ENCODE data around the gene UBN1. TPM values are rescaled to one million over a fixed set of nuclear protein-coding genes. Genes with fewer than 3 reads are reported as not detected.

The UBN1 gene
- total RNA-seq, 2 experiments from 2014 or later, result 45.7 to 45.8 TPM

DNA sequence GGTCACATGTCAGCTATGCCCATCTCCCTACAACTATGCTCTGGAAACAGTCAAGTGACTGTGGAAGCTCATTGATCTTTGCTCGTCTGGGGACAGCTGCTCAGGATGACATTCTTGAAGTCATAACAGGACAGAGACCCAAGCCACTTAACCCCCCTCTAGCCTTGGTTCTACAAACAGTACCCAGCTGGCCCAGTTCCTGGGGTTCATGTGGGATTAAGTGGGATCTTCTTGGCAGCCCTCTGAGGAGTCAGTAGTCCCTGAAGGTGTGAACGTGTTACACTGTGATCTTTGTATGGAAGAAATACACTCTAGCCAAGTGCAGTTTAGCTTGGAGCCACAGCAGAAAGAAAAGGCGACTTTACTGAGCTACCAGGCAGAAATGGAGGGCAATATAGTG, 25.8 kb downstream of the UBN1 start:
- H3K9me3 Mint-ChIP-seq, result no peaks in the 10 kb centered on the region
- H3K27ac Mint-ChIP-seq, result no peak overlapping the region
- TF ChIP-seq, protein P1, sequence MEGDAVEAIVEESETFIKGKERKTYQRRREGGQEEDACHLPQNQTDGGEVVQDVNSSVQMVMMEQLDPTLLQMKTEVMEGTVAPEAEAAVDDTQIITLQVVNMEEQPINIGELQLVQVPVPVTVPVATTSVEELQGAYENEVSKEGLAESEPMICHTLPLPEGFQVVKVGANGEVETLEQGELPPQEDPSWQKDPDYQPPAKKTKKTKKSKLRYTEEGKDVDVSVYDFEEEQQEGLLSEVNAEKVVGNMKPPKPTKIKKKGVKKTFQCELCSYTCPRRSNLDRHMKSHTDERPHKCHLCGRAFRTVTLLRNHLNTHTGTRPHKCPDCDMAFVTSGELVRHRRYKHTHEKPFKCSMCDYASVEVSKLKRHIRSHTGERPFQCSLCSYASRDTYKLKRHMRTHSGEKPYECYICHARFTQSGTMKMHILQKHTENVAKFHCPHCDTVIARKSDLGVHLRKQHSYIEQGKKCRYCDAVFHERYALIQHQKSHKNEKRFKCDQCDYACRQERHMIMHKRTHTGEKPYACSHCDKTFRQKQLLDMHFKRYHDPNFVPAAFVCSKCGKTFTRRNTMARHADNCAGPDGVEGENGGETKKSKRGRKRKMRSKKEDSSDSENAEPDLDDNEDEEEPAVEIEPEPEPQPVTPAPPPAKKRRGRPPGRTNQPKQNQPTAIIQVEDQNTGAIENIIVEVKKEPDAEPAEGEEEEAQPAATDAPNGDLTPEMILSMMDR (IDR thresholded peaks at IDR 0.05), result no peak
- DNase-seq (no peak), ATAC-seq (ENCODE audit: poor library complexity) (no peak)
- H3K27me3 Mint-ChIP-seq, result no peaks in the 10 kb centered on the region
- Histone ChIP-seq H3K36me3 (ENCODE audit: insufficient read depth, low read length) (peaks cover 87% of the 10 kb centered on the region), H3K27me3 (ENCODE audit: control insufficient read depth in 1 of 2, insufficient read depth in 2 of 2, low read length in 2 of 2) (no peaks in the 10 kb centered on the region), H3K4me3 (ENCODE audit: low read length) (no peak overlapping the region), H3K4me1 (ENCODE audit: insufficient read depth, low read length) (no peaks in the 10 kb centered on the region), H3K9me3 (ENCODE audit: control insufficient read depth in 1 of 2, insufficient read depth in 1 of 2, low read length in 2 of 2) (no peaks in the 10 kb centered on the region), H3K27ac (ENCODE audit: low read depth in 1 of 2, low read length in 2 of 2) (no peak overlapping the region)
- no peaks in the 10 kb centered on the region for H3K4me1 Mint-ChIP-seq (ENCODE audit: low read depth)
- ChIA-PET CTCF (no interaction called here), POLR2A (no interaction called here)
- intact Hi-C loops (cut with DNase I, micrococcal nuclease), result no loop called here
- H3K36me3 Mint-ChIP-seq (ENCODE audit: low read depth), result peaks cover 93% of the 10 kb centered on the region
- no peak overlapping the region for H3K4me3 Mint-ChIP-seq

DNA sequence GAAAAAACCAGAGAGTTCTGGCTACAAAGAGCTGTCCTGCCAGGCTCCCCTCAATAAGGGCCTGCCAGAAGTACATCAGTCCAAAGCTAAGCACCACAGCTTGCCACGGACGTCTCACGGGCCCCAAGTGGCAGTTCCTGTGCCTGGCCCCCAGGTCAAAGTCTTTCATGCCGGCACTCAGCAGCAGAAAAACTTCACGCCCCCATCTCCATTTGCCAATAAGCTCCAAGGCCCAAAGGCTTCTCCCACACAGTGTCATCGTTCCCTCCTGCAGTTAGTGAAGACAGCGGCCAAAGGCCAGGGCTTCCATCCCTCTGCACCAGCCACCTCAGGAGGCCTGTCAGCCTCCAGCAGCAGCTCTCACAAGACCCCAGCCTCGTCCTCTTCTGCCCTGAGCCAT, 27.4 kb downstream of the UBN1 start:
- DNase-seq (no peak), ATAC-seq (ENCODE audit: poor library complexity) (no peak)
- Histone ChIP-seq H3K27me3 (ENCODE audit: control insufficient read depth in 1 of 2, insufficient read depth in 2 of 2, low read length in 2 of 2) (no peaks in the 10 kb centered on the region), H3K4me1 (ENCODE audit: insufficient read depth, low read length) (no peaks in the 10 kb centered on the region), H3K4me3 (ENCODE audit: low read length) (no peak overlapping the region), H3K27ac (ENCODE audit: low read depth in 1 of 2, low read length in 2 of 2) (no peak overlapping the region), H3K36me3 (ENCODE audit: insufficient read depth, low read length) (peaks cover 90% of the 10 kb centered on the region), H3K9me3 (ENCODE audit: control insufficient read depth in 1 of 2, insufficient read depth in 1 of 2, low read length in 2 of 2) (no peaks in the 10 kb centered on the region)
- TF ChIP-seq, protein P1 (IDR thresholded peaks at IDR 0.05), result no peak
- POLR2A ChIA-PET, result no interaction called here
- intact Hi-C loops (cut with DNase I, micrococcal nuclease), result no loop called here
- peaks cover 93% of the 10 kb centered on the region for H3K36me3 Mint-ChIP-seq (ENCODE audit: low read depth)
- no peak overlapping the region for H3K4me3 Mint-ChIP-seq
- no peaks in the 10 kb centered on the region for H3K27me3 Mint-ChIP-seq
- CTCF ChIA-PET, result no interaction called here
- H3K27ac Mint-ChIP-seq, result no peak overlapping the region
- H3K4me1 Mint-ChIP-seq (ENCODE audit: low read depth), result no peaks in the 10 kb centered on the region
- no peaks in the 10 kb centered on the region for H3K9me3 Mint-ChIP-seq

DNA sequence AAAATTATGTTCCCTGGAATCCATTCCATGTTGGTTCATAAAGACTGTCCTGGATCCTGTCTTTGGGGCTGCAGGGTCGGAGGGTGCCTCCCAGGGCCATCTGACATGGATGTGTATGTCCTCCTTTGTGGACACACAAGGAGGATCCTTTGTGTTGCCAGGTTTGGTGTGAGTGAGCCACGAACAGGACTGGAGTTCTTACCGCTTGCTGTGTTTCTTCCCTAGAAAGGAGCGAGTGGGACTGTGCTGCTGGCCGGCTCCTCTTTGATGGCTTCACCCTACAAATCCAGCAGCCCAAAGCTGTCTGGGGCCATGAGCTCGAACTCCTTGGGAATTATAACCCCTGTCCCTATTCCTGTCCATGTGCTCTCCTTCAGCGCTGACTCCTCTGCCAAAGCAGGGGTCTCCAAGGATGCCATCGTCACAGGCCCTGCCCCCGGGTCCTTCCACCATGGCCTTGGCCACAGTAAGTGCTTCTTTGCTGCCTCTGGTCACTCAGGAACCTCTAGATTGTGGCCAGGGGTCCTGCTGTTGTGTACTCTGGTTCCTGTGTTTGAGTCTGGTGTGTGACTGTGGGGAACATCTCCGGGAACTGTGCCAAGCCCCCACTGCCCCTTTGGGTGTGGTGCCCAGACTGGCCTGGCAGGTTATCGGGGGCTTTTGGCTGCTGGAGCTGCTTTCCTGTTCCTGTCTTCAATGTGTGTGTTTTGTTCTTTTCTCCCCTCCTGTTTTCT, 29.5 kb downstream of the UBN1 start:
- DNase-seq (no peak), ATAC-seq (ENCODE audit: poor library complexity) (no peak)
- intact Hi-C loops (cut with DNase I, micrococcal nuclease), result no loop called here
- CTCF ChIA-PET, result interaction anchor here (0.6 kb wide), 1 partner anchor 15 kb away, joined by 3 read pairs; no protein-coding TSS in a partner anchor
- Mint-ChIP-seq H3K27me3 (no peaks in the 10 kb centered on the region), H3K27ac (no peak overlapping the region), H3K9me3 (no peaks in the 10 kb centered on the region), H3K4me3 (no peak overlapping the region), H3K4me1 (ENCODE audit: low read depth) (no peaks in the 10 kb centered on the region), H3K36me3 (ENCODE audit: low read depth) (peaks cover 94% of the 10 kb centered on the region)
- Histone ChIP-seq H3K36me3 (ENCODE audit: insufficient read depth, low read length) (peaks cover 92% of the 10 kb centered on the region), H3K9me3 (ENCODE audit: control insufficient read depth in 1 of 2, insufficient read depth in 1 of 2, low read length in 2 of 2) (no peaks in the 10 kb centered on the region), H3K27me3 (ENCODE audit: control insufficient read depth in 1 of 2, insufficient read depth in 2 of 2, low read length in 2 of 2) (no peaks in the 10 kb centered on the region), H3K27ac (ENCODE audit: low read depth in 1 of 2, low read length in 2 of 2) (no peak overlapping the region), H3K4me3 (ENCODE audit: low read length) (no peak overlapping the region), H3K4me1 (ENCODE audit: insufficient read depth, low read length) (no peaks in the 10 kb centered on the region)
- TF ChIP-seq, protein P1 (IDR thresholded peaks at IDR 0.05), result no peak
- POLR2A ChIA-PET, result no interaction called here

Measured in CD4-positive, alpha-beta T cell (primary cell).